HAP-1 (cell line): ENCODE data around the gene IL36A.

Experiments
- DNase-seq, 2 experiments: peaks; one replicate each; pipeline ENCODE4 v3.0.0-alpha.2; 2016 to 2020; ENCODE audit warnings: low spot score in 2 of 2
- H3K27me3 ChIP-seq: fragments of 250-450 bp; sonication (Bioruptor Pico); 2 replicates; pipeline ENCODE4 v1.5.1; 2020; ENCODE audit warnings: low read depth, mild to moderate bottlenecking, moderate library complexity
- H3K36me3 ChIP-seq: fragments of 250-450 bp; sonication (Bioruptor Pico); replicated peaks from 2 replicates; pipeline ENCODE4 v1.5.1; 2020; ENCODE audit warnings: mild to moderate bottlenecking
- H3K4me1 ChIP-seq: fragments of 250-450 bp; sonication (Bioruptor Pico); 2 replicates; pipeline ENCODE4 v1.5.1; 2020; ENCODE audit warnings: mild to moderate bottlenecking
- H3K4me3 ChIP-seq: fragments of 250-450 bp; sonication (Bioruptor Pico); 2 replicates; pipeline ENCODE4 v1.5.1; 2020; ENCODE audit warnings: mild to moderate bottlenecking, moderate library complexity
- H3K9me3 ChIP-seq: fragments of 250-450 bp; sonication (Bioruptor Pico); 2 replicates; pipeline ENCODE4 v1.5.1; 2020; ENCODE audit warnings: mild to moderate bottlenecking, moderate library complexity
- in situ Hi-C: fragments of 300-500 bp; cut with MboI; formaldehyde crosslinking; loops from 3 replicates; pipeline ENCODE4 v1.14.3; 2020; ENCODE audit warnings: low sequenced_read_pairs, inconsistent platforms, mixed read lengths

The IL36A gene

GRCh38 chr2:113013336-113013661 lies 8.0 kb downstream of the IL36A start:
- Histone ChIP-seq H3K27me3 (no peaks in the 10 kb centered on the region), H3K9me3 (no peaks in the 10 kb centered on the region), H3K36me3 (no peaks in the 10 kb centered on the region), H3K4me3 (no peak overlapping the region), H3K4me1 (no peaks in the 10 kb centered on the region)
- in situ Hi-C loops = no loop called here
- no peak for DNase-seq

- DNase-seq = no peak
- no peaks in the 10 kb centered on the region for H3K27me3 ChIP-seq
- H3K9me3 ChIP-seq = no peaks in the 10 kb centered on the region
- no peaks in the 10 kb centered on the region for H3K4me1 ChIP-seq
- no peaks in the 10 kb centered on the region for H3K36me3 ChIP-seq
- no peak overlapping the region for H3K4me3 ChIP-seq
- in situ Hi-C loops = no loop called here
These were observed 8.8 kb downstream of the IL36A start for GRCh38 chr2:113014067-113014466.

GRCh38 chr2:113015042-113015441 lies 9.8 kb downstream of the IL36A start:
- Histone ChIP-seq H3K4me1 (no peaks in the 10 kb centered on the region), H3K4me3 (no peak overlapping the region), H3K36me3 (no peaks in the 10 kb centered on the region), H3K27me3 (no peaks in the 10 kb centered on the region), H3K9me3 (no peaks in the 10 kb centered on the region)
- in situ Hi-C loops = no loop called here
- DNase-seq = no peak

- no peaks in the 10 kb centered on the region for H3K4me1 ChIP-seq
- H3K9me3 ChIP-seq = no peaks in the 10 kb centered on the region
- no peaks in the 10 kb centered on the region for H3K36me3 ChIP-seq
- H3K4me3 ChIP-seq = no peak overlapping the region
- in situ Hi-C loops = no loop called here
- H3K27me3 ChIP-seq = no peaks in the 10 kb centered on the region
- DNase-seq = no peak
These were observed 10.4 kb downstream of the IL36A start for GRCh38 chr2:113015655-113016054.

GRCh38 chr2:113018509-113018908 lies 13.2 kb downstream of the IL36A start:
- peaks cover 7% of the 10 kb centered on the region; the same call in 1 of the 2 replicates for H3K27me3 ChIP-seq
- H3K9me3 ChIP-seq = no peaks in the 10 kb centered on the region
- in situ Hi-C loops = no loop called here
- DNase-seq = no peak
- no peaks in the 10 kb centered on the region for H3K36me3 ChIP-seq
- H3K4me3 ChIP-seq = no peak overlapping the region
- no peaks in the 10 kb centered on the region for H3K4me1 ChIP-seq

GRCh38 chr2:113021312-113021711 lies 16.1 kb downstream of the IL36A start:
- H3K9me3 ChIP-seq = no peaks in the 10 kb centered on the region
- H3K4me3 ChIP-seq = no peak overlapping the region
- H3K36me3 ChIP-seq = no peaks in the 10 kb centered on the region
- H3K27me3 ChIP-seq = peaks cover 7% of the 10 kb centered on the region; the same call in 1 of the 2 replicates
- in situ Hi-C loops = no loop called here
- no peak for DNase-seq
- no peaks in the 10 kb centered on the region for H3K4me1 ChIP-seq

GRCh38 chr2:113024764-113025163 lies 19.5 kb downstream of the IL36A start:
- Histone ChIP-seq H3K9me3 (no peaks in the 10 kb centered on the region), H3K36me3 (no peaks in the 10 kb centered on the region), H3K4me1 (no peaks in the 10 kb centered on the region), H3K27me3 (peaks cover 7% of the 10 kb centered on the region; the same call in 1 of the 2 replicates), H3K4me3 (no peak overlapping the region)
- no peak for DNase-seq
- in situ Hi-C loops = no loop called here

GRCh38 chr2:113025737-113026136 lies 20.5 kb downstream of the IL36A start:
- Histone ChIP-seq H3K9me3 (no peaks in the 10 kb centered on the region), H3K36me3 (no peaks in the 10 kb centered on the region), H3K4me1 (no peaks in the 10 kb centered on the region), H3K27me3 (peaks cover 7% of the 10 kb centered on the region; the same call in 1 of the 2 replicates), H3K4me3 (no peak overlapping the region)
- DNase-seq = no peak
- in situ Hi-C loops = no loop called here

- Histone ChIP-seq H3K4me1 (no peaks in the 10 kb centered on the region), H3K27me3 (peaks cover 3% of the 10 kb centered on the region; the same call in 1 of the 2 replicates), H3K4me3 (no peak overlapping the region), H3K9me3 (no peaks in the 10 kb centered on the region), H3K36me3 (no peaks in the 10 kb centered on the region)
- no peak for DNase-seq
- in situ Hi-C loops = no loop called here
These were observed 22.4 kb downstream of the IL36A start for GRCh38 chr2:113027691-113028090.

- Histone ChIP-seq H3K27me3 (peaks cover 2% of the 10 kb centered on the region; the same call in 1 of the 2 replicates), H3K4me3 (no peak overlapping the region), H3K36me3 (no peaks in the 10 kb centered on the region), H3K4me1 (no peaks in the 10 kb centered on the region), H3K9me3 (no peaks in the 10 kb centered on the region)
- in situ Hi-C loops = no loop called here
- DNase-seq = no peak
These were observed 22.9 kb downstream of the IL36A start for GRCh38 chr2:113028112-113028511.

- in situ Hi-C loops = no loop called here
- no peaks in the 10 kb centered on the region for H3K27me3 ChIP-seq
- H3K36me3 ChIP-seq = no peaks in the 10 kb centered on the region
These were observed 27.5 kb downstream of the IL36A start for GRCh38 chr2:113032737-113033136.

GRCh38 chr2:113034016-113034415 lies 28.8 kb downstream of the IL36A start:
- Histone ChIP-seq H3K4me1 (no peaks in the 10 kb centered on the region), H3K36me3 (no peaks in the 10 kb centered on the region), H3K27me3 (no peaks in the 10 kb centered on the region), H3K4me3 (no peak overlapping the region), H3K9me3 (no peaks in the 10 kb centered on the region)
- in situ Hi-C loops = no loop called here
- no peak for DNase-seq

More at GRCh38 chr2:113032737-113033136, 27.5 kb downstream of the IL36A start:
- H3K4me1 ChIP-seq = no peaks in the 10 kb centered on the region
- H3K4me3 ChIP-seq = no peak overlapping the region
- DNase-seq = no peak
- H3K9me3 ChIP-seq = no peaks in the 10 kb centered on the region

GRCh38 chr2:113036763-113037162 lies 31.5 kb downstream of the IL36A start:
- Histone ChIP-seq H3K9me3 (no peaks in the 10 kb centered on the region), H3K4me1 (no peaks in the 10 kb centered on the region), H3K36me3 (no peaks in the 10 kb centered on the region), H3K27me3 (no peaks in the 10 kb centered on the region), H3K4me3 (no peak overlapping the region)
- DNase-seq = no peak
- in situ Hi-C loops = no loop called here

- H3K4me1 ChIP-seq = no peaks in the 10 kb centered on the region
- H3K27me3 ChIP-seq = no peaks in the 10 kb centered on the region
- H3K4me3 ChIP-seq = no peak overlapping the region
- no peaks in the 10 kb centered on the region for H3K9me3 ChIP-seq
- in situ Hi-C loops = no loop called here
- no peaks in the 10 kb centered on the region for H3K36me3 ChIP-seq
- no peak for DNase-seq
These were observed 33.0 kb downstream of the IL36A start for GRCh38 chr2:113038291-113038690.

GRCh38 chr2:113039158-113039557 lies 33.9 kb downstream of the IL36A start:
- Histone ChIP-seq H3K4me3 (no peak overlapping the region), H3K36me3 (no peaks in the 10 kb centered on the region), H3K27me3 (no peaks in the 10 kb centered on the region), H3K4me1 (no peaks in the 10 kb centered on the region), H3K9me3 (no peaks in the 10 kb centered on the region)
- in situ Hi-C loops = no loop called here
- DNase-seq = no peak
